Fibroblast of skin of back (primary cell): ENCODE measurements around the gene TMC8.
A peak's percentile ranks its signal among the peaks of the same experiment; 100 is the strongest.
"Not testable (repeated sequence)": the region's sequence is repeated elsewhere in the genome, so short reads cannot be mapped to it uniquely, and the experiment has no call there.

Source experiments
- DNase-seq: peaks from one replicate; pipeline ENCODE4 v3.0.0-alpha.2; 2013

TMC8 gene

DNA sequence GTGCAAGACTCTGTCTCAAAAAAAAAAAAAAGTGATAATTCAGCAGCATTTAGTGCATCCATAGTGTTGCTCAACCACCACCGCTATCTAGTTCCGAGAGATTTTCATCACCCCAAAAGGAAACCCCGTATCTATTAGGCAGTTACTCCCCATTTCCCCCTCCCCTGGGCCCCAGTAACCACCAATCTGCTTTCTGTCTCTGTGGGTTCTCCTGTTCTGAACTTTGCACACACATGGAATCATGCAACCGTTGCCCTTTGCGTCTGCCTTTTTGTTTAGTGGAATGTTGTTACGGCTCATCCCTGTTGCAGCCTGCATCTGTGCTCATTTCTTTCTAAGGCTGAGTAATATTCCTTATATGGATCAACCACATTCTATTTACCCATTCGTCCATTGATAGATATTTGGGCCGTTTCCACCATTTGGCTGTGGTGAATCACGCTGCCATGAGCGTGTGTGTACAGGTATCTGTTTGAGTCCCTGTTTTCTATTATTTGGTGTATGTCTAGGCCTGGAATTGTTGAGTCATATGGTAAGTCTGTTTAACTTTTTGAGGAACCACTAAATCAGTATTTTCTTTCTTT, 29.1 kb downstream of the TMC8 start:
- DNase-seq, result peak; percentile 28

DNA sequence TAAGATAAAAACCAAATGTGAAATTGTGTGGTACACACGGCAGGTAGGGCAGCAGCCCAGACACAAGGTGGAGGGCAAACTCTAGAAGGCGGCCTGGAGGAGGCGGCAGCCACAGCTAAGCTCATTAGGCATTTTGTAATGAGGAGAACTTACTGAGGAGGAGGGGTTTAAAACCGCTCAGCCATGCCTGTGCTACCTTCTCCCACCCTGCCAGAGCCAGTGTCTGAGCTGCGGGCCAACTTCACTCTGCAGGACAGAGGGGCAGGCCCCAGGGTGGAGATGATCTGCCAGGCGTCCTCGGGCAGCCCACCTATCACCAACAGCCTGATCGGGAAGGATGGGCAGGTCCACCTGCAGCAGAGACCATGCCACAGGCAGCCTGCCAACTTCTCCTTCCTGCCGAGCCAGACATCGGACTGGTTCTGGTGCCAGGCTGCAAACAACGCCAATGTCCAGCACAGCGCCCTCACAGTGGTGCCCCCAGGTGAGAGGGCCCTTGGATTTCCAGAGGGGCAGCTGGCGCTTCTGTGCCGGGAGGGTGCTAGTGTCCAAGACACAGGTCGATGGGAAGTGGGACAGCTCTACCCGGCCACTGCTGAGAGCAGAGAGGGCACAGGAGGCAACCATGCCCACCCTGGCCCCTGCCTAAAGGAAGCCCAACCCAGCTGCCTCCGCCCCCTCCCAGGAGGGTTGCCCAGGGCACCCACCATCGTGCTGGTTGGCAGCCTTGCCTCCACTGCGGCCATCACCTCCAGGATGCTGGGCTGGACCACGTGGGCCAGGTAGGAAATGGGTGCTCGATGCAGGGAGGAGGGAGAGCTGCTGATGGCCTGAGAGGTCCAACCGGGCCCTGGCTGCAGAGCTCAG, 33.5 kb downstream of the TMC8 start:
- no peak for DNase-seq

DNA sequence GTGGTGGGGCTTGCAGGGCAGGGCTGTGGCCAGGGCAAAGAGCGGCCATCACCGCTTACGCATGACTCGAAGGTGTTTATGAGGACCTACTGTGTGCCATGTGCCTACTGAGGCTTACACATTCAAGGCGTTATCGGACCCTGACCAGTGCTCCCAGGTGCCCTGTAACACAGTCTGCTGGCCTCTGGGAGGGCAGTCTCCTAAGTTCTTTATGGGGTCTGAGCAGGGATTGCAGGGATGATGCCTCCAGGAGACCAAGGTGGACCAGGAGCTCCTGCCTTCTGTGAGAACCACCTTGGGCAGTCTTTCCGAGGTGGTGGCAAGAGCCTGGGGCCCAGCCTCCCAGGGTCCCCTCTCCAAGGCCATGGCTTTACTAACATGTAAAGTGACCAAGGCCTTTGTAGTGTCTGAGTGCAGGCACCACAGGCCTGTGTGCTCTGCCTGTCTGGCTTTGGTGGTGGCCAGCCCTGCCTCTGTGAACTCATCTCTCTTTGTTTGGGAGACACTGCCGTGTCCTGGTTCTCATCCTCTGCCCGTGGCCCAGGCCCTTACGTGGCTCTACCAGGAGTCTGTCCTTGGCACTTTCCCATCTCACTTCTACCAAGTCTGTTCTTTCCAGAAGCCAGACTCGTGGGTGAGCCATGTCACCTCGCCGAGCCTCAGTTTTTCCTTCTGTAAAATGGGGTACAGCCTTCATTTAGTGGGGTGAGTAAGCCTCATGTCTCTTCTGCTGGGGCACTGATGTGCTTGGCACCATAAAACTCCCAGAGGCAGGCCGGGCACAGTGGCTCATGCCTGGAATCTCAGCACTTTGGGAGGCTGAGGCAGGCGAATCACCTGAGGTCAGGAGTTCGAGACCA, 34.4 kb downstream of the TMC8 start:
- DNase-seq, result no peak

DNA sequence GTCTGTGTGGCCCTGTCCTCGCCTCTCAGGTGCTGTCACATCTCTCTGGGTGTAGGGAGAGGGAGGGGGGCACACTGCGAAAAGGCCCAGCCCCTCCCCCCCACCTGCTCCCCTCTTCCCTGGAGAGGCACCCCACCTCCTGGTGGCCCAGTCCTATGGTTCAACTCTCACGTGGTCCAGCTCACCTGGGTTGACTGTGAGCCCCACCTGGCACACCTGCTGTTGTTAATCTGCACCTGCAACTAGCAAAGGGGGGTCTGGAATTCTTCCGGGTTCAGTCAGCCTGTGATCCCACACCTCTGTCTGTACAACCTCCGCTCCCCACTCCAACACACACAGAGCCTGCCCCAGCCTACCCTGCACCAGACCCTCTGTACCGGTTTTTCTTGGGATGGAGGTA, 35.8 kb downstream of the TMC8 start:
- no peak for DNase-seq

DNA sequence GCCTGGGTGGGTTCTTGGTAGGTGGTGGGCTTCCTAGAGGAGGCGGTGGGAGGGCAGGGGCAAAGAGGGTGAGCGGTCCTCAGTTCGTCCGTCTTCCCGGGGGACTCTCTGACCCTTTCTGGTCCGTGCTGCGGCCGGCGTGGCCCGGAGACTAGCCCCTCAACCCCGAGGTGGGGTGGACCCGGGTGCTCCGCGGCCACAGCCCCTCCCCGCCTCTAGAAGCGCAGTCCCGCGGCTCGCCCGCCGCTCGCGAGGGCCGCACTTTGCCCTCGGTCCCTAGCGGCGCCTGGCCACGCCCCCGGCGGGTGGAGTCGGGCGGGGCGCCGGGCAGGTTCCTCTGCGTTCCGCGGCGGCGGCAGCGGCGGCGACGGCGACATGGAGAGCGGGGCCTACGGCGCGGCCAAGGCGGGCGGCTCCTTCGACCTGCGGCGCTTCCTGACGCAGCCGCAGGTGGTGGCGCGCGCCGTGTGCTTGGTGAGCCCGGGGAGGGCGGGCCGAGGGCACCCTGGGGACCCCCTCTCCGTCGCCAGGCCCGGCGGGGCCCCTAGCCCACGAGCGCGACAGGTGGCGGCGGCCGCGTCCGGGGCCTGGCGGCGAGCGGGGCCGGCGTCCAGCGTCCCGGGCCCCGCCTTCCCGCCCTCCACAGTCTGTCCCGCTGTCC, 37.8 kb downstream of the TMC8 start, which contains the start of gene SYNGR2:
TSS of gene SYNGR2 (plus strand) at position 340 of the 661 bp plus-strand sequence. CDS start at position 376, 36 bp downstream.
- DNase-seq, result peak; percentile 64

DNA sequence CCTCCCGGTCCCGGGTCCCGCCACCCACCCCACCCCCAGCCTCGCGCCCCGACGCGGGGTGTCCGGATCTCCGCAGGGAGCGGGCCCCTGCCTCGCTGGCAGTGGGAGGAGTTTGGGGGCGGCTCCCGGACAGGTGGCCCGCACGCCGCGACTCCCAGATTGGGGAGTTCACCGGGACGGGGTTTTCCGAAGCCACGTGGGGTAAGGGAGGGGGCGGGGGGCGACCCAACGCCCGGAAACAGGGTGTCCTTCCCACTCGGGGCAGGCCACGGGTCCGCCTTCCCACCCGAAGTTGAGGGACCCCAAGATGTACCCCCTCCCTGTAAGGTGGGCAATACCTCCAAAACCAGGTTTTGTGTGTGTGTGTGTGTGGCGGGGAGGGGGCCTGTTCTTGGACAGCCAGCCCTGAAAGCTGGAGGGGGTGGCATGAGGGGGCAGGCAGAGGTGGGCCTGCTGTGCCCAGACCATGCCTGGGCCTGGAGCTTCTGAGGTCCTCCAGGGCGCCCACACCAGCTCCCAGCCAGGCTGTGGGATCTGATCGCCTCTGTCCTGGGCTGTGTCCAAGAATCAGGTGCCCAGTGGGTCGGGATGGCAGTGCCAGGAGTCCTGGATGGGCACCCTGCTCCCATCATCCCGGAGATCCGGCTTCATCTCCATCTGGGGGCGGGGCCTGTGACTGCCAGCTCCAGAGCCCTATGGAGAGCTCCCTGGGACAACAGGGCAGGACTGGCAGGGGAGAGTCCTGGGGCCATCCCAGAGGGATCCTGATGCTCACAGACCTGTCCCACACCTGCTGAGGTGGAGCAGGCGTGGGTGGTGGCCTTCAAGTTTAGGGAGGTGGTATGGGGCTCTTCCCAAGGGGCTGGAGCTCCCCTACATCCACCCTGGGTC, 38.6 kb downstream of the TMC8 start:
- peak; percentile 54 for DNase-seq

DNA sequence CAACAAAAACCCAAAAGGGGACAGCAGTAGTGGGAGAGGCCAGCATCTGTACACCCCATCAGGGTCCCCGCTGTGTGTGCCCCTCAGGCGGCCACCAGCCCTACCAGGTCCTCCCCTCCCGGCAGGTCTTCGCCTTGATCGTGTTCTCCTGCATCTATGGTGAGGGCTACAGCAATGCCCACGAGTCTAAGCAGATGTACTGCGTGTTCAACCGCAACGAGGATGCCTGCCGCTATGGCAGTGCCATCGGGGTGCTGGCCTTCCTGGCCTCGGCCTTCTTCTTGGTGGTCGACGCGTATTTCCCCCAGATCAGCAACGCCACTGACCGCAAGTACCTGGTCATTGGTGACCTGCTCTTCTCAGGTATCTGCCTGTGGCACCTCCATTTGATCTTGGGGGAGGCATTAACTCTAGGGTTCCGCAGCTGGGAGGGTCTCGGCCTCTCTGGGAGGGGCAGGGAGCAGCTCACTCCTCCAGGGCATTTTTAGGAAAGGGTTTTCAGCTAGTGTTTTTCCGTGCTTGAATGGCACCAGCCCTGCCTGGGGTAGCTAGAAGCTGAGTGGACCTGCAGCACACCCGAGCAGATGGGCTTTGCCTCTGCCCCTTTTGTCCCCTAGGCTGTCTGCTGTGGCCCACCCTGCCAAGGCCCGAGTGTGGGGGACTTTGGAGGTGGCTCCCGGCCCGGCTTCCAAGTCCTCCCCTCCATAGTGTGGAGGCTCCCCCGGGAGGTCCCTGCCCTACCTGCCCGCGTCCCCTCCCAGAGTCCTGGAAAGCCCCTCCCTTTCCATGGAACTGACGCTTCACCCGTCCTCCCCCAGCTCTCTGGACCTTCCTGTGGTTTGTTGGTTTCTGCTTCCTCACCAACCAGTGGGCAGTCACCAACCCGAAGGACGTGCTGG, 40.4 kb downstream of the TMC8 start:
- no peak for DNase-seq

DNA sequence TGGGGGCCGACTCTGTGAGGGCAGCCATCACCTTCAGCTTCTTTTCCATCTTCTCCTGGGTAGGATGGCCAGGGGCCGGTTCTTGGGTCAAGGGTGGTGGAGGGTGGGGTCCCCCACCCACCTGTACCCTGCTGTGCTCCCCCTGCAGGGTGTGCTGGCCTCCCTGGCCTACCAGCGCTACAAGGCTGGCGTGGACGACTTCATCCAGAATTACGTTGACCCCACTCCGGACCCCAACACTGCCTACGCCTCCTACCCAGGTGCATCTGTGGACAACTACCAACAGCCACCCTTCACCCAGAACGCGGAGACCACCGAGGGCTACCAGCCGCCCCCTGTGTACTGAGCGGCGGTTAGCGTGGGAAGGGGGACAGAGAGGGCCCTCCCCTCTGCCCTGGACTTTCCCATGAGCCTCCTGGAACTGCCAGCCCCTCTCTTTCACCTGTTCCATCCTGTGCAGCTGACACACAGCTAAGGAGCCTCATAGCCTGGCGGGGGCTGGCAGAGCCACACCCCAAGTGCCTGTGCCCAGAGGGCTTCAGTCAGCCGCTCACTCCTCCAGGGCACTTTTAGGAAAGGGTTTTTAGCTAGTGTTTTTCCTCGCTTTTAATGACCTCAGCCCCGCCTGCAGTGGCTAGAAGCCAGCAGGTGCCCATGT, 41.1 kb downstream of the TMC8 start:
- DNase-seq, result not testable (repeated sequence)

DNA sequence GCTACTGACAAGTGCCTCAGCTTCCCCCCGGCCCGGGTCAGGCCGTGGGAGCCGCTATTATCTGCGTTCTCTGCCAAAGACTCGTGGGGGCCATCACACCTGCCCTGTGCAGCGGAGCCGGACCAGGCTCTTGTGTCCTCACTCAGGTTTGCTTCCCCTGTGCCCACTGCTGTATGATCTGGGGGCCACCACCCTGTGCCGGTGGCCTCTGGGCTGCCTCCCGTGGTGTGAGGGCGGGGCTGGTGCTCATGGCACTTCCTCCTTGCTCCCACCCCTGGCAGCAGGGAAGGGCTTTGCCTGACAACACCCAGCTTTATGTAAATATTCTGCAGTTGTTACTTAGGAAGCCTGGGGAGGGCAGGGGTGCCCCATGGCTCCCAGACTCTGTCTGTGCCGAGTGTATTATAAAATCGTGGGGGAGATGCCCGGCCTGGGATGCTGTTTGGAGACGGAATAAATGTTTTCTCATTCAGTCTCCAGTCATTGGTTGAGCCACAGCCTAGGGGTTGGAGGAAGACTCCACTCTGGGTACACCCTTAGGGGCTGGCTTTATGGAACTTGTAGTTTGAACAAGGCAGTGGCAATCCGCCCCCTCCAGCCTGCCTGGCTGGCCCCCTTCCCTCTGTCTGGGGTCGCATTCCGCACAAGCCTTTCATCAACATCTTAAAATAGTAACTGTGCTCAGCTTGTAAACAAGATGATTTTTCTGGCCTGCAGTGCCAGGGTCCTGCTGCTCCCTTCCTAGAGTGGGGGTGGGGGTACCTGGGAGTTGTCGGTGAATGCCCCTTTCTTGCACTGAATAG, 41.9 kb downstream of the TMC8 start:
- DNase-seq, result no peak

DNA sequence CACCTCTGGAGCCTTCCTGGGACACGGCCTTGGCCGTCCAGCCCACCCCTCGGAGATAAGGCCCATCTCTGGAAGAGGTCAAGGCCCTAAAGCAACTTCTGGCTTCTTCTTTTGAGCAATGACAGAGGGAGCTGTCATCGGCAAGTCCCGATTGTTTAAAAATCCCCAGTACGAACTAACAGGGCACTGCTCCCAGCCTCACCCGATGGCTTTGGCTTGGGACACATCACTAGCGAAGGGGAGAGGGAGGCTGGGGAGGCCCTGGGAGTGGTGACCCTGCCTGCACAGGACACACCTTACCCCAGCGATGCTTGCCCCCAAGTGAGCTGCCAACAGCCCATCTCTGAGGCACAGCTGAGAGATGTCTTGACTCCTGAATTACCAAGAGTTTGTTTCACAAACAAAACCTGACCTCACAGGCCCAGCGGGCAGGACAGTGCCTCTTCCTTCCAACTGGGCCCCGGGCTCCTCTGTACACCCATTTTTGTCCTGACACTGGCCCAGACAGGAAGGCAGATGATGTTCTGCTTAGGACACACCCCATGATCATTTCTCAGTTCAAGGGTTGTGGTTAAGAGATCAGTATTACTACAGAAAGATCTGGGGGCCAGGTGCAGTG, 42.6 kb downstream of the TMC8 start:
- DNase-seq, result no peak

DNA sequence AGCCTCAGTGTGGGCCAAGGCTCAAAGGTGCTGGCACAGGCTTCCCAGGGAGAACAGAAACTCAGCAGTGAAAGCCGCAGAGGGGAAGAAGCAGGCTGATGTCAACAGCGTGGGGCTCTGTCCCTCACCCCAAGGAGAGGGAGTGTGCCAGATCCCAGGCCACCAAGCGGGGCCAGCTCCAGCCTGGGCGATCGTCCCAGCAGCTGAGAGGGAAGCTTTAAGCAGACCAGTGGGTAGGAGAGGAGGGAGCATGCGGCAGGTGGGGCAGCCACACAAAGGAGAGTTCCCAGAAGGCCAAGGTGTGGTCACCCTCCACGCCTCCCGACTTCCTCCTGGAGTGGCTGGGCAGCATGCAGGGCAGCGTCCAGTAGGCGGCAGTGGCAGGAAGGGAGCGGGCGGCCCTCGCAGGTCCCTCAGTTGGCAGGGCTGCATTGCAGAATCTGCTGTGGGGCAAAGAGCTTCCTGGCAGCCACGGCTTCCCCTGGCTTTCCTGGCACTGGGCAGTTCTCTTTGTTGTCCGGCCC, 43.8 kb downstream of the TMC8 start:
- DNase-seq, result no peak

DNA sequence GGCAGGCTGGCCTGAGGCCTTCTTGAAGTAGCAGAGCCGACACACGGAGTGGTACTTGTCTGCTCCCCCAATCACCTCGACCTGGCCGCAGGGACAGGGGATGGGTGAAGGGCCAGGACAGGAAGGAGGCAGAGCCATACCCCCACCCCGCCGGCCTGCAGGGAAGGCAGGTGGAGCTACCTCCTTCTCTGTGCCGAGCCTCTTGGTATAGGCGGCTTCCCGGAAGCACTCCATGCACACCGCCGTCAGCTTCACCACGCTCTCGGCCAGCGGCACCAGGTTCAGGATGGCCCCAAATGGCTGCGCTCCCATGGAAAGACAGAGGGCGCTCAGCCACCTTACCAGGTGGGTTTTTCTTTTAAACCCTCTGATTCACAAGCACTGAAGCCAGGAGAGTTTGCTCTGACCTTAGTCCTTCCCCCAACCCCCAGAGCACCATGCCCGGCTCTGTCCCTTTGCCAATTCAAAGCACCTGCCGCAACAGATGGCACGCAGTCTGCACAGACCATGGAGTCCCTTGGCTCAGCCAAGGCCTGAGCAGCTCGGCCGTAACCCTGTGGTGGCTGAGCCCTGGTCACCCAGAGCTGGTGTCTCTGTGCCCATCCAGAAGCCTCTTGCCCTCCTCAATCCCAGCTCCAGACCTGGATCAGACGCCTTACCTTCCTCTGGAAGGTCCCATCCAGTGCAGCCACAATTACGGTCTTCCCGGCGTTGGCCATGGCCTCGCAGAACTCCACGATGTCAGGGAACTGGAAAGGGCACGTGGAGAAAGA, 44.5 kb downstream of the TMC8 start:
- no peak for DNase-seq

DNA sequence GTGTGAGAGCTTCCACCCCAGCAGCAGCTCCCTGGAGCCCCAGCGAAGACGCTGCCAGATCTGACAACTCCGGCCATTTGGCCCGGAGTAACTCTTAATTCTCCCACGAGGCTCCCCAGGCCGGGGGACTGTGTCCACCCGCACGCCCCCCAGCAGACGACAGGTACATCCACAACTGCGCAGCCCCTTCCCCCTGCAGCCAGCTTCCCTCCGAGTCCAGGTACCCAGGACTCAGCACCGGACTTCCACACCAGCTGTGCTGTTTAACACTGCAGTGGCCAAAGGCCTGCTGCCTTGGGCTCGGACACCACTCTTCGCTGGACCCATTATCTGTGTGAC, 45.0 kb downstream of the TMC8 start:
- DNase-seq, result no peak

DNA sequence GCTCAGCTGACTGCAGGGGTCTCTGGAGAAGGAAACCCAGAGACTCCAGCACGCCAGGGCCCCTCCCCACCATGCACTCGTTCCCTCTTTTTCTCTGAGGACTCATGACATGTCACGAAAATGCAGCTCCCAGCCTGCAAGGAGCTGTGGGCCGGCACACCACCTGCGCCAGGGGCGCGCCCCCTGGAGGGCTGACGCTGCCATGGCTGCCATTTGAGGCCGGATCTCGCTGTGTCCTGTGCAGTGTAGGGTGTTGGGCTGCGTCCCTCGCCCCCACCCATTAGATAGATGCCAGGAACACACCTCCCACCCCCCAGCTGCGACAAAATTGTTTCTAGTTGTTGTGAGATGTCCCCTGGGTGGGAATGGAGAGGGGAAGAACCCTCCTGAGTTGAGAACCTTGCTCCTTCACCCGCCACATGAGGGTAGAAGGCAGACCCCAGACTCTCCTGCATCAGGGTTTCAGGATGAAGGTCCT, 46.0 kb downstream of the TMC8 start:
- peak; percentile 31 for DNase-seq

DNA sequence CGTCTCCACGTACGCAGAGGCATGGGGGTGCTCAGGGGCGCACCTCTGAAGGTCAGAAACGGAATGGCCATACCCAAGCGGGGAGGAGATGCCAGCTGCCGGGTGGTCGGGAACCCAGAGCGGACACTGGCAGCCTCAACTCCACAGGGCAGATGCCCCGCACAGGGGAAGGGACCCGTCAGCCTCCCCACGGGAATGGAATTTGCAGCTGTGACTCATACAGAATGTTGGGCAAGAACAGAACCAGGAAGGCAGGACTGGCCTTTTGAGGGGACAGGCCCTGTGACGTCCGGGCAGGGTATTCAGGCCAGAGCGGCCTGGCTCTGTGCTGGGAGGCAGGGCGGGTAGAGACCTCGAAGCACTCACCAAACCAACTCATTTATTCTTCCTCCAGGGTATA, 48.8 kb downstream of the TMC8 start:
- DNase-seq, result peak; percentile 57

DNA sequence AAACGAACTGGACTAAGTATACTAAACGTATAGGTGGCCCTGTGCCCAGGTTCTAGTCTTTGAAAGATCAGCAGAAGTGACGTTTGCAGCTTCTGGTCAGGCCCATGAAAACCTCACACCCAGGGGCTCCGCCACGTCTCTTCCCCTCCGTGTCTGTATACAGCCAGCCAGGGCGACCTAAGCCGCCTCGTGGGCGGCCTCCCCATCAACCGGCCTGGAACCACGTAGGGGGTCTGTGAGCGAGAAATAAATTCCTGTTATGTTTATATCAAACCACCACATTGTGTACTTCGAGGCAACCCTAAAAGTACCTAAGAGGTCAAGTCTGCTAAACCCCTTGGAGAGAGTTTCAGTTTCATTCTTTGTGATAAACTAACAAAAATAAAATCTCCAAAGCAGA, 49.5 kb downstream of the TMC8 start:
- DNase-seq, result no peak

DNA sequence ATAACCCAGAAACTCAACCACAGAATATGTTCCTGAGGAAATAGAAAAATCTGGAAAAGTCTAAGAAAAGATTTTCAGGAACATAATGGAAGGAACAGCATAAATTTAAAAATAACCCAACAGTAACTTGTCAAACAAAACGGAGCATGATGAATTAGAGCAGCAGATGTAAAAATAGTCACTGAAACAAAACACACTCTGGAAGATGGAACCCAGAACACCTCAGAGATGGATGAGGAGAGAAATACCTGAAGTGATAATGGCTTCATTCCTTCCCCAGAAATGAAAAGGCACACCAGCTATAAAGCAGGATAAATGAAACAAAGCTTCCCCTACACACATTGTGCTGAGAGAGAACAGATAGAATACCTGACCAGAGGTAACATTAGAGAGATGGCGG, 49.9 kb downstream of the TMC8 start:
- DNase-seq, result no peak

DNA sequence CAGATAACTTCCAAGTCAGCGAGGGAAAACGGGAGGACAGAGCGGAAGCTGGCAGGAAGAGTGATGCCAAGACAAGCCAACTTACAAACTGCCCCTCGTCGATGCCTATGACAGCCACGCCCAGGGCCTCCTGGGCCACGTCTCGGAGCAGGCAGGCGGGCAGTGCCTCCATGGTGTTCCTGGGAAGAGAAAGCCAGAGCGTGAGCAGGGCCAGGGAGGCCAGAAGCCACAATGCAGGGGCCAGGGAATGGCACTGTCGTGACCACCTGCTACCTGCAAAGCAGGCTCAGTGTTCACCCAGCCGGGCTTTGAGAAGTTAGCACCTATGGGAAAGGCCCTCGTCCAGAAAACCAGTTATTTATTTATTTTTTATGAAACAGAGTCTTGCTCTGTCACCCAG, 51.9 kb downstream of the TMC8 start:
- no peak for DNase-seq
